K562 (cell line): ENCODE results near the gene DPF1. TPM values are rescaled to one million over a fixed set of nuclear protein-coding genes. Genes with fewer than 3 reads are reported as not detected.

Source experiments
- BACH1 ChIP-seq: fragments of 200-800 bp; sonication (Bioruptor generic); IDR thresholded peaks from 2 replicates; pipeline ENCODE4 v1.6.1; 2016; ENCODE audit warnings: missing genetic modification characterization, missing compliant biosample characterization
- CBFB ChIP-seq: sonication (generic); formaldehyde crosslinking; IDR thresholded peaks from 2 replicates; pipeline ENCODE4 v1.4.0; 2020; ENCODE audit warnings: mild to moderate bottlenecking, missing genetic modification reagents
- CBX2 ChIP-seq: fragments of 200-600 bp; sonication (generic); IDR thresholded peaks from one replicate; pipeline ENCODE4 v1.6.1; 2012; ENCODE audit warnings: mild to moderate bottlenecking, low read length, inconsistent platforms; ENCODE audit not compliant: insufficient read depth, poor library complexity, severe bottlenecking
- CGGBP1 ChIP-seq: fragments of 250-450 bp; sonication (Bioruptor Pico); IDR thresholded peaks from 2 replicates; pipeline ENCODE4 v1.9.0; 2021; ENCODE audit warnings: mild to moderate bottlenecking
- HDGF ChIP-seq: fragments of 450-650 bp; IDR thresholded peaks from 2 replicates; pipeline ENCODE4 v1.6.1; 2016
- IRF9 ChIP-seq: fragments of 450-650 bp; IDR thresholded peaks from 2 replicates; pipeline ENCODE4 v1.6.1; 2016; ENCODE audit warnings: missing biosample characterization, missing genetic modification characterization
- KDM2B ChIP-seq: fragments of 250-450 bp; sonication (Bioruptor Pico); IDR thresholded peaks from 2 replicates; pipeline ENCODE4 v1.8.0; 2021; ENCODE audit warnings: mild to moderate bottlenecking, moderate library complexity
- KDM5B ChIP-seq: fragments of 200-600 bp; sonication (generic); IDR thresholded peaks from 2 replicates; pipeline ENCODE4 v1.6.1; 2012; ENCODE audit warnings: low read depth, mild to moderate bottlenecking, moderate library complexity, low read length, control low read depth, inconsistent platforms; ENCODE audit not compliant: insufficient replicate concordance
- KLF13 ChIP-seq: fragments of 450-650 bp; IDR thresholded peaks from 2 replicates; pipeline ENCODE4 v1.6.1; 2016; ENCODE audit warnings: missing genetic modification characterization, low read depth, mild to moderate bottlenecking, missing compliant biosample characterization, moderate library complexity, borderline replicate concordance
- NFIX ChIP-seq: fragments of 250-450 bp; sonication (Bioruptor Pico); IDR thresholded peaks from 2 replicates; pipeline ENCODE4 v1.4.0; 2020; ENCODE audit warnings: low read depth, mild to moderate bottlenecking, moderate library complexity
- NKRF ChIP-seq: fragments of 450-650 bp; IDR thresholded peaks from 2 replicates; pipeline ENCODE4 v1.6.1; 2016; ENCODE audit warnings: borderline replicate concordance
- OTX1 ChIP-seq: fragments of 450-650 bp; formaldehyde crosslinking; IDR thresholded peaks from 2 replicates; pipeline ENCODE4 v1.4.0; 2022; ENCODE audit warnings: mild to moderate bottlenecking
- PCBP1 ChIP-seq: fragments of 200-400 bp; formaldehyde crosslinking; IDR thresholded peaks from 2 replicates; pipeline ENCODE4 v1.6.1; 2018; ENCODE audit warnings: mild to moderate bottlenecking, low read depth, low read length; ENCODE audit not compliant: poor library complexity, severe bottlenecking
- PHF8 ChIP-seq: fragments of 200-600 bp; sonication (generic); IDR thresholded peaks from 2 replicates; pipeline ENCODE4 v1.6.1; 2012; ENCODE audit warnings: mixed run types, mild to moderate bottlenecking, inconsistent platforms, low read length, moderate library complexity, borderline replicate concordance
- RCOR1 ChIP-seq, 2 experiments: IDR thresholded peaks; 2 replicates each; pipeline ENCODE4 v1.6.1; 2012; ENCODE audit warnings: low read depth in 2 of 2, low read length in 2 of 2, borderline replicate concordance in 1 of 2, improper control_type of control experiment in 1 of 2
- SAFB ChIP-seq: fragments of 200-400 bp; formaldehyde crosslinking; IDR thresholded peaks from 2 replicates; pipeline ENCODE4 v1.6.1; 2017; ENCODE audit warnings: low read depth, low read length, borderline replicate concordance
- SAP30 ChIP-seq: fragments of 200-600 bp; sonication (generic); IDR thresholded peaks from 2 replicates; pipeline ENCODE4 v1.6.1; 2012; ENCODE audit warnings: borderline replicate concordance, low read depth, mild to moderate bottlenecking, moderate library complexity, low read length, control low read depth, inconsistent platforms; ENCODE audit not compliant: insufficient read depth, poor library complexity, severe bottlenecking
- STAG1 ChIP-seq: sonication (generic); formaldehyde crosslinking; IDR thresholded peaks from 2 replicates; pipeline ENCODE4 v1.5.0; 2020; ENCODE audit warnings: missing genetic modification reagents, borderline replicate concordance
- ZBTB17 ChIP-seq: fragments of 450-650 bp; formaldehyde crosslinking; IDR thresholded peaks from 2 replicates; pipeline ENCODE4 v1.4.0; 2020; ENCODE audit warnings: mild to moderate bottlenecking
- ZNF316 ChIP-seq: fragments of 450-650 bp; IDR thresholded peaks from 2 replicates; pipeline ENCODE4 v1.6.1; 2016
- ZNF780A ChIP-seq: fragments of 250-450 bp; sonication (Bioruptor Pico); IDR thresholded peaks from 2 replicates; pipeline ENCODE4 v1.5.0; 2021; ENCODE audit warnings: mild to moderate bottlenecking
- polyA plus RNA-seq, 8 experiments: library from polyadenylated mRNA; depleted of rRNA in 4 of 8; stranded (reverse) in 5 of 8; unstranded in 3 of 8; fragments of >200 nt; fragmentation: Nextera tagmentation in 2 of 8; fragmentation: Illumina TruSeq in 1 of 8; extraction: Ambion mirVana in 2 of 8; extraction: Trizol in 1 of 8; gene quantifications; 2 replicates each; pipeline versions ENCODE4 v1.2.1 to v1.2.3, GENCODE V29; 2011 to 2014; ENCODE audit warnings: inconsistent platforms in 1 of 8, missing spikeins in 1 of 8
- total RNA-seq, 7 experiments: library from RNA; depleted of rRNA in 6 of 7; stranded (reverse); fragments of >200 nt in 6 of 7; fragmentation: Illumina TruSeq in 2 of 7; extraction: Trizol in 2 of 7; gene quantifications; 2 replicates each; pipeline versions ENCODE4 v1.2.1 to v1.2.3, GENCODE V29; 2011 to 2021; ENCODE audit warnings: low replicate concordance in 1 of 7

Gene DPF1
- total and polyA plus RNA-seq, 9 of the 15 experiments (the other 6 are each of a cell fraction or from before 2014, with no cell fraction given) = 0.10 to 5.7 (median 3.1) TPM

- TF ChIP-seq CBX2 (no peak), IRF9 (tag) (no peak), PHF8 (peak; percentile 53; the same call in 1 of the 2 replicates), KLF13 (peak; percentile 56; the same call in 1 of the 2 replicates), BACH1 (tag) (no peak), NFIX (no peak), KDM5B (peak; percentile 74), SAFB (peak; percentile 85), STAG1 (CRISPR knock-in tag) (no peak), CBFB (CRISPR knock-in tag) (no peak), PCBP1 (peak; percentile 29), KDM2B (CRISPR knock-in tag) (no peak), HDGF (0 out of 2 replicates have a peak, but pooled peaks have one; percentile 41), ZNF316 (0 out of 2 replicates have a peak, but pooled peaks have one; percentile 11), RCOR1 (IDR thresholded peaks at IDR 0.05; ENCODE audit: borderline replicate concordance in 1 of 2, low read depth in 2 of 2, low read length in 2 of 2) (0 out of 4 replicates have a peak, but pooled peaks of 1 of the 2 experiments have one; percentile 7), NKRF (peak; percentile 86), SAP30 (peak; percentile 86), ZBTB17 (no peak), CGGBP1 (CRISPR knock-in tag) (no peak), ZNF780A (CRISPR knock-in tag) (no peak), OTX1 (no peak)
Observed at GRCh38 chr19:38224014-38224862, at the start of gene DPF1 (continued).
